PC-3 (cell line): ENCODE results near the gene MRPS7.

Experiments used
- CTCF ChIP-seq: fragments of 300-600 bp; sonication (generic); conservative IDR thresholded peaks from 2 replicates; pipeline ENCODE4 v1.5.1; 2017; ENCODE audit warnings: antibody characterized with exemption, low read depth, mild to moderate bottlenecking, low read length
- EZH2phosphoT487 ChIP-seq: fragments of 300-600 bp; sonication (generic); IDR thresholded peaks from 2 replicates; pipeline ENCODE4 v1.6.1; 2018; ENCODE audit warnings: mild to moderate bottlenecking, antibody characterized with exemption, low read length, borderline replicate concordance

DNA sequence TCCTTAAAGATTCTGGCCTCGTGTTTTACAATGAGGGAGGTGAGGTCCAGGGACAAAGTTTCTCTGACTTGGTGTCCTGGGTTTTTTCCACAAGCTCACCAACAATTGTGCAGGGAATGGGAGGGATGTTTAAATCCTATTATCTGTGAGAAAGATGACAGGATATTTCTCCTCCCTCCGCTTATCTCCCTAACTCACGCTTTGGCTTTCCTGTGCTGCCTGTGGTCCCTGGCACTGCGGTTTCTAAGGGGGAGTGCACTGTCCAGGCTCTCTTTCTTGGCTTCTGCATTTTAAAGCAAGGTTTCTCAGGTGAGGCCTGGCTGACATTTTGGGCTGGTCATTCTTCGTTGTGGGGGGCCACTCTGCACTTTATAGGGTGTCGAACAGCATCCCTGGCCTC is 16.7 kb upstream of the MRPS7 start:
- TF ChIP-seq CTCF (no peak), EZH2phosphoT487 (no peak)
